ENCODE measurements around the gene GFER. TPM values are rescaled to one million over a fixed set of nuclear protein-coding genes. Genes with fewer than 3 reads are reported as not detected.
"Not testable (repeated sequence)": the region's sequence is repeated elsewhere in the genome, so short reads cannot be mapped to it uniquely, and the experiment has no call there.

The GFER gene
- total RNA-seq, 2 donors from 2014 or later: 12.4 to 28.5 TPM

- H3K4me1 Mint-ChIP-seq: peaks cover 14% of the 10 kb centered on the region
These were observed 21.5 kb upstream of the GFER start for GRCh38 chr16:1962161-1963153.

GRCh38 chr16:1963806-1964505 is 20.0 kb upstream of the GFER start:
- peak; percentile 23 for ATAC-seq (replicated peaks)
- Mint-ChIP-seq H3K4me1 (peaks cover 14% of the 10 kb centered on the region), H3K27ac (peak overlapping the region; percentile 84), H3K9me3 (no peaks in the 10 kb centered on the region), H3K4me3 (peak overlapping the region; percentile 89), H3K36me3 (ENCODE audit: low read depth) (peaks cover 71% of the 10 kb centered on the region), H3K27me3 (no peaks in the 10 kb centered on the region)

More at GRCh38 chr16:1962161-1963153, 21.5 kb upstream of the GFER start:
- ATAC-seq (replicated peaks); H3K27me3 Mint-ChIP-seq; H3K9me3 Mint-ChIP-seq: not testable (repeated sequence)
- Mint-ChIP-seq H3K4me3 (peak overlapping the region; percentile 89), H3K27ac (peak overlapping the region; percentile 84), H3K36me3 (ENCODE audit: low read depth) (peaks cover 68% of the 10 kb centered on the region)

GRCh38 chr16:1964506-1965395 is 19.2 kb upstream of the GFER start, which contains the start of gene RPS2:
TSS of gene RPS2 (minus strand) at chr16:1964826. CDS start at chr16:1964625, 201 bp downstream.
- ATAC-seq (replicated peaks): peak; percentile 96
- Mint-ChIP-seq H3K9me3 (no peaks in the 10 kb centered on the region), H3K4me3 (peak within 1 kb of the TSS; percentile 89), H3K4me1 (peaks cover 14% of the 10 kb centered on the region), H3K36me3 (ENCODE audit: low read depth) (peaks cover 70% of the 10 kb centered on the region), H3K27me3 (no peaks in the 10 kb centered on the region), H3K27ac (peak within 1 kb of the TSS; percentile 84)

DNA sequence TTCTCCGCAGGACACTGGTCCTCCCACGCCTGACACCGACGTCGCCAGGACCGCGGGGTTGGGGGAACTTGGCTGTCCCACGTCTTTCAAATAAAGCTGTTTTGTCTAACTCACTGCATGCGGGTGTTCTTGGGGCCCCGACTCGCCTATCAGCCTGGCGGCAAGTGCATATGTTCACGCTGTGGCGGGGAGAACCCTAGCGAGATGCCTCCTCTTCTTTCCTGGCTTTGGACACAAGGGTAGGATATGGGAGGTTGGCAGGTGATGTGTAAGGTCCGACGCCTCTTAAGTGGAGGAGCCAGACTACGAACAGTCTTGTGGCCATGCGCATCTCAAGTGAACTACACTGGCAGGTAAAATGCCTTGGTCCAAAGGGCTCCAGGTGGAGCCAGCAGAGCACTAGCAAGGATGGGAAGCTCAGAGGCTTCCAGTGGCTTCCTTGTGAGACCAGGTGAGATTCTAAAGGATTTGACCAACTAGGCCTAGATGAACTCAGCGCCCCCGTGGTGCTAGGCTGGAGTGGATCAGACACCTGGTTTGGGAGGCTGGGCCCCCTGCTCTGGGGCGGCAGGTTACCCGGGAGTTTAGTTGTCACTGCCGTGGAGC is 18.5 kb upstream of the GFER start:
- Mint-ChIP-seq H3K36me3 (ENCODE audit: low read depth) (peaks cover 62% of the 10 kb centered on the region), H3K4me1 (peaks cover 12% of the 10 kb centered on the region), H3K9me3 (no peaks in the 10 kb centered on the region), H3K4me3 (peak overlapping the region; percentile 89), H3K27ac (peak overlapping the region; percentile 84), H3K27me3 (no peaks in the 10 kb centered on the region)
- no peak for ATAC-seq (replicated peaks)

DNA sequence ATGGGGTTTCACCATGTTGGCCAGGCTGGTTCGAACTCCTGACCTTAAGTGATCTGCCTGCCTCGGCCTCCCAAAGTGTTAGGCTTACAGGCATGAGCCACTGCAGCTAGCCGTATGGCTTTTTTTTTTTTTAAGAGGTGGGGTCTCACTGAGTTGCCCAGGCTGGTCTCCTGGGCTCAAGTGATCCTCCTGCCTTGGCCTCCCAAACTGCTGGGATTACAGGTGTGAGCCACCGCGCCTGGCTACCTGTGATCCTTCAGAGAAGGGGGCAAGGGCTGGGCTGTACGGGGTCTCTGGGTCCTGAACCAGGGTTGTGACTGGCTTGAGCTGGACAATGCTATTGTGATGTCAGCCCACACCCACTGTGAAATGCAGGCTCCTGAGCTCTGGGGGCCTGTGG is 17.5 kb upstream of the GFER start, which contains the start of gene RNF151:
Gene RNF151 (plus strand): TSS at position 397 of the 400 bp plus-strand sequence. CDS start 26 bp downstream, outside the sequence.
- Mint-ChIP-seq H3K27ac (peak within 1 kb of the TSS; percentile 84), H3K27me3 (no peaks in the 10 kb centered on the region), H3K4me3 (peak within 1 kb of the TSS; percentile 89), H3K36me3 (ENCODE audit: low read depth) (peaks cover 55% of the 10 kb centered on the region), H3K9me3 (no peaks in the 10 kb centered on the region), H3K4me1 (peaks cover 11% of the 10 kb centered on the region)
- ATAC-seq (replicated peaks): no peak

DNA sequence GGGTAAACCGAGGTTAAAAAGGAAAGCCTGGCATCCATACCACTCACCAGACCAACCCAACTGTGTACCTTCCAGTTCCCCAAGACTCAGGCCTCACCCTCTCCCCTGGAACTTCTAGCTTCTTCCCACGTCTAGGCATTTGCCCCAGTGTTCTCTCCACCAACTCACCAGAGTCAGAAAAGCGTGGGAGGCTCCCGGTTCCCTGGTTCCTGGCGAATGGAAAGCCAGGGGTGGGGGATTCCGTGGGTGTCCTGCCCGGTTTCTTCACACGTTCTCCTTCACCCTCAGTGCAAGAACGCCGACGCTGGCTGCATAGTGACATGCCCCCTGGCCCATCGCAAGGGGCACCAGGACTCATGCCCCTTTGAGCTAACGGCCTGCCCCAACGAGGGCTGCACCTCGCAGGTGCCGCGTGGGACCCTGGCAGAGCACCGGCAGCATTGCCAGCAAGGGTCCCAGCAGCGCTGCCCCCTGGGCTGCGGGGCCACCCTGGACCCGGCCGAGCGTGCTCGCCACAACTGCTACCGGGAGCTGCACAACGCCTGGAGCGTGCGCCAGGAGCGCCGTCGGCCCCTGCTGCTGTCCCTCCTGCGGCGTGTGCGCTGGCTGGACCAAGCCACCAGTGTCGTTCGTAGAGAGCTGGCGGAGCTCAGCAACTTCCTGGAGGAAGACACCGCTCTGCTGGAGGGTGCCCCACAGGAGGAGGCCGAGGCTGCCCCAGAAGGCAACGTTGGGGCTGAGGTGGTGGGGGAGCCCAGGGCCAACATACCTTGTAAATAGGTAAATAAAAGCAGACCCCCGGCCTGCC is 15.6 kb upstream of the GFER start:
- no peak for ATAC-seq (replicated peaks)
- H3K4me1 Mint-ChIP-seq: peaks cover 21% of the 10 kb centered on the region

GRCh38 chr16:1971796-1972489 is 12.1 kb upstream of the GFER start, which contains the start of gene TBL3:
TSS of gene TBL3 (plus strand) at chr16:1972053. CDS start at chr16:1972165, 112 bp downstream.
- Mint-ChIP-seq H3K27me3 (no peaks in the 10 kb centered on the region), H3K27ac (peak within 1 kb of the TSS; percentile 100), H3K4me1 (peaks cover 17% of the 10 kb centered on the region), H3K4me3 (peak within 1 kb of the TSS; percentile 100), H3K9me3 (no peaks in the 10 kb centered on the region), H3K36me3 (ENCODE audit: low read depth) (peaks cover 48% of the 10 kb centered on the region)
- peak; percentile 98 for ATAC-seq (replicated peaks)

More for the DNA sequence above, 15.6 kb upstream of the GFER start:
- no peaks in the 10 kb centered on the region for H3K9me3 Mint-ChIP-seq
- H3K27ac Mint-ChIP-seq: no peak overlapping the region
- no peak overlapping the region for H3K4me3 Mint-ChIP-seq
- peaks cover 50% of the 10 kb centered on the region for H3K36me3 Mint-ChIP-seq (ENCODE audit: low read depth)
- H3K27me3 Mint-ChIP-seq: no peaks in the 10 kb centered on the region

DNA sequence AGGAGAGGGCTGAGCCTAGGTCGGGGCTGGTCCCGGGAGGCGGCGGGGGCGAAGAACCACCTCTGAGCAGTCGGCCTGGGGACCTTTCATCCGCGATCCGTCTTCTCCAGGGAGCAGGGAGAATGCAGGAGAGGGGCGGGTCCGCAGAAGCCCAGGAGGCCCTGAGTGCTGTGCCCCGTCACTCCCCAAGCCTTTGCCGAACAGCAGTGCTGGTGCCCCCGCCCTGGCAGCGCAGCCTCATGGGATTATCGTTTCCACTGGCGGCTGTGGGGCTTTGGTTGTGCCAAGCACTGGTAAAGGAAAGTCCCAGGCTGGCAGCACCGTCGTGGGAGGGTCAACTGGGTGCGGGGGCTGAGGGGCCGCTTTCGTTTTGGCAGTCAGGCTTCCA is 11.5 kb upstream of the GFER start:
- peak overlapping the region; percentile 100 for H3K4me3 Mint-ChIP-seq
- H3K27me3 Mint-ChIP-seq: no peaks in the 10 kb centered on the region
- peaks cover 49% of the 10 kb centered on the region for H3K36me3 Mint-ChIP-seq (ENCODE audit: low read depth)
- H3K4me1 Mint-ChIP-seq: peaks cover 17% of the 10 kb centered on the region
- H3K27ac Mint-ChIP-seq: peak overlapping the region; percentile 83
- no peaks in the 10 kb centered on the region for H3K9me3 Mint-ChIP-seq
- ATAC-seq (replicated peaks): no peak

DNA sequence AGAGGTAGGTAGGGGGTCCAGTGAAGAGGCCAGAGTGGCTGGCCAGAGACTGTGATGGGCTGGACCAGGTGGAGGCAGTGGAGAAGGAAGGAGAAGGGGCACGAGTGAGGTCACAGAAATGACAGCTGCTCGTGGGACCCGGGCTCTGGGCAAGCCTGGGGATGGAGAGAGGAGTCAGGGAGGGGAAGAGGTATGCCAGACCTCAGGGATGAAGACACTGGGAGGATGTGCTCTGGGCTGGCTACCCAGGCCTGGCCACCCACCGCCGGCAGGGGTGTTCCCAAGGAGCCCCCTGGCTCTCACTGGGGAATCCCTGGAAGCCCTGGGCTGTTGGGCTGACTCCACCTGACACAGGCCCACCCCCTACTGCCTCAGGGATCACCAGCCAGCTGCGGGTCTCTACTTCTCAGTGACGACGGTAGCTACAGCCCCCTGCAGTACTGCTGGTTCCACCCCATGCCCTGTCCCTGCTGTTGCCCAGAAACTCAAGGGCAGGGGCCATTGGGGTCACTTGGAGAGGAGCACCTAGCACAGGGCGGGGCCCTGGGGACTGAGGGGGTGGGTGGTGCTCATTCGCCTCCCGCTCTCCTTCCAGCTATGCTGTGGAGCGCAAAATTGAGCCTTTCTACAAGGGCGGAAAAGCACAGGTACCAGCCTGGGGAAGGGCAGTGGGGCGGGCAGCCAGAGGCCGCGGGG is 10.4 kb upstream of the GFER start:
- ATAC-seq (replicated peaks): no peak
- peaks cover 17% of the 10 kb centered on the region for H3K4me1 Mint-ChIP-seq
- no peaks in the 10 kb centered on the region for H3K27me3 Mint-ChIP-seq
- peak overlapping the region; percentile 100 for H3K4me3 Mint-ChIP-seq
- H3K36me3 Mint-ChIP-seq (ENCODE audit: low read depth): peaks cover 57% of the 10 kb centered on the region
- no peak overlapping the region for H3K27ac Mint-ChIP-seq
- no peaks in the 10 kb centered on the region for H3K9me3 Mint-ChIP-seq

- ATAC-seq (replicated peaks): no peak
- Mint-ChIP-seq H3K4me3 (no peak overlapping the region), H3K27me3 (no peaks in the 10 kb centered on the region), H3K36me3 (ENCODE audit: low read depth) (peaks cover 61% of the 10 kb centered on the region), H3K4me1 (peaks cover 17% of the 10 kb centered on the region), H3K9me3 (no peaks in the 10 kb centered on the region), H3K27ac (no peak overlapping the region)
These were observed 9.6 kb upstream of the GFER start for GRCh38 chr16:1974157-1975070.
